ENCODE measurements around the gene DLX5. TPM values are rescaled to one million over a fixed set of nuclear protein-coding genes. Genes with fewer than 3 reads are reported as not detected.

DLX5 gene
- total RNA-seq, 1 experiment from 2014 or later: not detected

GRCh38 chr7:97009753-97010732 lies 14.6 kb downstream of the DLX5 start:
- peaks cover 48% of the 10 kb centered on the region for H3K27me3 ChIP-seq (ENCODE audit: insufficient read depth, low read depth)
- BruUV-seq (replicated peaks): no TSS peak
- CTCF ChIA-PET: no interaction called here

GRCh38 chr7:97008275-97008917 lies 16.2 kb downstream of the DLX5 start:
- TF ChIP-seq EZH2 (IDR thresholded peaks at IDR 0.05; ENCODE audit: low read depth) (no peak), CTCF (conservative IDR thresholded peaks at IDR 0.05) (no peak)
- H3K4me1 ChIP-seq (replicated peaks; ENCODE audit: insufficient read depth): no peaks in the 10 kb centered on the region
- H3K9me2 ChIP-seq (ENCODE audit: insufficient read depth): no peaks in the 10 kb centered on the region
- intact Hi-C loops (cut with micrococcal nuclease; ENCODE audit: unreplicated experiment): no loop called here
- ChIA-PET CTCF (interaction anchor here (0.5 to 0.6 kb wide), 2 partner anchors 1092 to 1133 kb away, joined by 3 to 6 read pairs; no protein-coding TSS in a partner anchor), POLR2A (ENCODE audit: unreplicated experiment) (no interaction called here)
- no peak overlapping the region for H3K4me2 ChIP-seq
- no peak overlapping the region for H3K27ac ChIP-seq
- no peak for DNase-seq
- BruUV-seq (replicated peaks): no TSS peak
- H4K20me1 ChIP-seq (ENCODE audit: insufficient read depth): no peaks in the 10 kb centered on the region
- H3K36me3 ChIP-seq (ENCODE audit: low read depth): no peaks in the 10 kb centered on the region
- no peak overlapping the region for H3K4me3 ChIP-seq
- peaks cover 32% of the 10 kb centered on the region for H3K27me3 ChIP-seq (ENCODE audit: insufficient read depth, low read depth)
- H3K79me2 ChIP-seq (ENCODE audit: low read depth): no peaks in the 10 kb centered on the region
- H3F3A ChIP-seq (ENCODE audit: insufficient read depth, low read depth): no peaks in the 10 kb centered on the region
- no peaks in the 10 kb centered on the region for H3K9me3 ChIP-seq (ENCODE audit: insufficient read depth, low read depth)
- no peak overlapping the region for H2AFZ ChIP-seq

More at GRCh38 chr7:97009753-97010732, 14.6 kb downstream of the DLX5 start:
- no peaks in the 10 kb centered on the region for H3K9me3 ChIP-seq (ENCODE audit: insufficient read depth, low read depth)
- no peaks in the 10 kb centered on the region for H4K20me1 ChIP-seq (ENCODE audit: insufficient read depth)
- H3K36me3 ChIP-seq (ENCODE audit: low read depth): no peaks in the 10 kb centered on the region
- H3K79me2 ChIP-seq (ENCODE audit: low read depth): no peaks in the 10 kb centered on the region
- intact Hi-C loops (cut with micrococcal nuclease; ENCODE audit: unreplicated experiment): no loop called here
- H2AFZ ChIP-seq: no peak overlapping the region
- H3K27ac ChIP-seq: no peak overlapping the region
- H3F3A ChIP-seq (ENCODE audit: insufficient read depth, low read depth): no peaks in the 10 kb centered on the region
- POLR2A ChIA-PET (ENCODE audit: unreplicated experiment): no interaction called here
- H3K4me1 ChIP-seq (replicated peaks; ENCODE audit: insufficient read depth): no peaks in the 10 kb centered on the region
- no peaks in the 10 kb centered on the region for H3K9me2 ChIP-seq (ENCODE audit: insufficient read depth)
- no peak overlapping the region for H3K4me3 ChIP-seq
- no peak for DNase-seq
- TF ChIP-seq EZH2 (IDR thresholded peaks at IDR 0.05; ENCODE audit: low read depth): no peak
- TF ChIP-seq CTCF (conservative IDR thresholded peaks at IDR 0.05): no peak
- H3K4me2 ChIP-seq: no peak overlapping the region

GRCh38 chr7:97007583-97007861 lies 17.1 kb downstream of the DLX5 start:
- Histone ChIP-seq H3K9me2 (ENCODE audit: insufficient read depth) (no peaks in the 10 kb centered on the region), H3K36me3 (ENCODE audit: low read depth) (no peaks in the 10 kb centered on the region), H3K4me1 (replicated peaks; ENCODE audit: insufficient read depth) (no peaks in the 10 kb centered on the region), H3K79me2 (ENCODE audit: low read depth) (no peaks in the 10 kb centered on the region), H3K27ac (no peak overlapping the region), H3F3A (ENCODE audit: insufficient read depth, low read depth) (no peaks in the 10 kb centered on the region), H3K9me3 (ENCODE audit: insufficient read depth, low read depth) (no peaks in the 10 kb centered on the region), H3K27me3 (ENCODE audit: insufficient read depth, low read depth) (peaks cover 27% of the 10 kb centered on the region), H3K4me2 (no peak overlapping the region), H4K20me1 (ENCODE audit: insufficient read depth) (no peaks in the 10 kb centered on the region), H2AFZ (no peak overlapping the region), H3K4me3 (no peak overlapping the region)
- ChIA-PET CTCF (no interaction called here), POLR2A (ENCODE audit: unreplicated experiment) (no interaction called here)
- no peak for DNase-seq
- no TSS peak for BruUV-seq (replicated peaks)
- intact Hi-C loops (cut with micrococcal nuclease; ENCODE audit: unreplicated experiment): no loop called here
- TF ChIP-seq CTCF (conservative IDR thresholded peaks at IDR 0.05) (no peak), EZH2 (IDR thresholded peaks at IDR 0.05; ENCODE audit: low read depth) (no peak)
